Psoas muscle (tissue), 8 donors: Measurements from ENCODE around the gene LSM14A. TPM values are rescaled to one million over a fixed set of nuclear protein-coding genes. Genes with fewer than 3 reads are reported as not detected.

ENCODE experiments used
- ATAC-seq, 4 donors: fragments of 200-7000 bp; cut with Tn5 transposase; one replicate each; pipeline ENCODE4 v1.9.1; 2020; ENCODE audit warnings: moderate library complexity in 3 of 4, mild to moderate bottlenecking in 2 of 4
- DNase-seq, 2 donors: peaks; one replicate each; pipeline ENCODE4 v3.0.0-alpha.2; 2020
- H3K27ac ChIP-seq: fragments of 200-600 bp; one replicate; pipeline ENCODE4 v1.8.0; 2022
- H3K27me3 ChIP-seq, 3 donors: fragments of 200-600 bp in 1 of 3; one replicate each; pipeline versions ENCODE4 v1.6.1 to v1.8.0; 2013 to 2022; ENCODE audit warnings: low read length in 2 of 3, mild to moderate bottlenecking in 2 of 3, moderate library complexity in 1 of 3; ENCODE audit not compliant: insufficient read depth in 3 of 3
- H3K36me3 ChIP-seq, 2 donors: fragments of 200-600 bp in 1 of 2; one replicate each; pipeline versions ENCODE4 v1.6.1 to v1.8.0; 2013 to 2022; ENCODE audit warnings: low read depth in 1 of 2, mild to moderate bottlenecking in 1 of 2, moderate library complexity in 1 of 2; ENCODE audit not compliant: insufficient read depth in 1 of 2
- H3K4me1 ChIP-seq: fragments of 200-600 bp; one replicate; pipeline ENCODE4 v1.8.0; 2022
- H3K4me3 ChIP-seq: fragments of 200-600 bp; one replicate; pipeline ENCODE4 v1.8.0; 2022; ENCODE audit warnings: mild to moderate bottlenecking
- H3K9me3 ChIP-seq: fragments of 200-600 bp; one replicate; pipeline ENCODE4 v1.8.0; 2022
- CTCF ChIP-seq: fragments of 200-600 bp; IDR thresholded peaks from one replicate; pipeline ENCODE4 v1.8.0; 2022; ENCODE audit warnings: antibody characterized with exemption
- WGBS, 3 donors: extraction: QIAGEN DNeasy Blood & Tissue Kit; methylation state at CpG; one replicate each; pipeline versions ENCODE4 v1.1.6 to v1.1.7; 2013; 5-methylcytosine and 5-hydroxymethylcytosine counted together
- intact Hi-C, 2 donors: fragments of 100-400 bp; cut with DNase I; formaldehyde crosslinking; loops; one replicate each; pipeline versions ENCODE4 v1.11.0 to v1.14.2; 2022
- polyA plus RNA-seq, 3 donors: library from polyadenylated mRNA; stranded (reverse); fragments of 200-250 nt; gene quantifications; one replicate each; pipeline ENCODE4 v1.2.3, GENCODE V29; 2013
- total RNA-seq, 4 donors: library from RNA; stranded (reverse); fragmentation: NEBNext Ultra II Directional in 2 of 4; extraction: Animal tissue kit (Norgen Biotek cat#: 25700) in 2 of 4; gene quantifications; one replicate each; pipeline versions ENCODE4 v1.2.1 to v1.2.4, GENCODE V29; 2021 to 2023
- donor health status: healthy with polysubstance abuse.
- donor health status: DM: no; HTN: no; CAD: no; lungs with moderate emphysema.
- donor health status: Bipolar disorder and iron deficiency.
- donor health status: healthy.
- donor health status: DM: yes; HTN: yes; CAD: no.
- donor health status: DM: no; HTN: no; CAD: no.
- donor health status: DM: no; HTN: no; CAD: no.
- donor health status: DM: yes; HTN: yes; CAD: no.

Gene LSM14A
- total and polyA plus RNA-seq, 7 donors = 65.0 to 155 (median 87.5) TPM

GRCh38 chr19:34217952-34218817, 45.9 kb downstream of the LSM14A start:
- 60 to 80% (median 72%) methylated on average over 18 of the region's 18 CpGs for WGBS, 3 donors
- TF ChIP-seq CTCF = no peak
- no peak overlapping the region for H3K4me3 ChIP-seq
- ATAC-seq (peak; percentile 85 to 87 (median 86)), DNase-seq (no peak)
- no peaks in the 10 kb centered on the region for H3K9me3 ChIP-seq
- H3K27me3 ChIP-seq = no peaks in the 10 kb centered on the region
- intact Hi-C loops = no loop called here
- H3K27ac ChIP-seq = no peak overlapping the region
- peaks cover 9 to 80% of the 10 kb centered on the region in 2 donors for H3K36me3 ChIP-seq
- peaks cover 18% of the 10 kb centered on the region for H3K4me1 ChIP-seq

- H3K4me1 ChIP-seq = peaks cover 18% of the 10 kb centered on the region
- no peak for TF ChIP-seq CTCF
- no peak overlapping the region for H3K4me3 ChIP-seq
- peaks cover 9 to 80% of the 10 kb centered on the region in 2 donors for H3K36me3 ChIP-seq
- no peaks in the 10 kb centered on the region for H3K9me3 ChIP-seq
- ATAC-seq (peak in 1 of 4 donors; percentile 35), DNase-seq (no peak)
- intact Hi-C loops = no loop called here
- no peaks in the 10 kb centered on the region for H3K27me3 ChIP-seq
- 79 to 82% (median 79%) methylated on average over 2 of the region's 2 CpGs for WGBS, 3 donors
- no peak overlapping the region for H3K27ac ChIP-seq
Observed at GRCh38 chr19:34218818-34219164, 46.5 kb downstream of the LSM14A start.

GRCh38 chr19:34220472-34221063, 48.3 kb downstream of the LSM14A start:
- peaks cover 18% of the 10 kb centered on the region for H3K4me1 ChIP-seq
- peaks cover 11 to 82% of the 10 kb centered on the region in 2 donors for H3K36me3 ChIP-seq
- no peaks in the 10 kb centered on the region for H3K27me3 ChIP-seq
- no peak overlapping the region for H3K27ac ChIP-seq
- intact Hi-C loops = loop anchor here in 1 of 2 donors (2.0 kb wide), 1 partner anchor 126 kb away; no protein-coding TSS in a partner anchor
- ATAC-seq (peak in 2 of 4 donors; percentile 42 to 54), DNase-seq (peak in 1 of 2 donors; percentile 32)
- WGBS, 3 donors = 62 to 70% (median 62%) methylated on average over 4 of the region's 4 CpGs
- no peak overlapping the region for H3K4me3 ChIP-seq
- TF ChIP-seq CTCF = peak; percentile 68
- H3K9me3 ChIP-seq = no peaks in the 10 kb centered on the region

- Histone ChIP-seq H3K27me3 (no peaks in the 10 kb centered on the region), H3K4me1 (peaks cover 18% of the 10 kb centered on the region), H3K9me3 (no peaks in the 10 kb centered on the region), H3K27ac (no peak overlapping the region), H3K4me3 (no peak overlapping the region), H3K36me3 (peaks cover 14 to 85% of the 10 kb centered on the region in 2 donors)
- no peak for TF ChIP-seq CTCF
- WGBS, 3 donors = 30 to 68% (median 38%) methylated on average over 1 of the region's 1 CpG
- intact Hi-C loops = no loop called here
- ATAC-seq = no peak
- no peak for DNase-seq
Observed at GRCh38 chr19:34222386-34222785, 50.1 kb downstream of the LSM14A start.
